ENCODE data around the gene MS4A4E. TPM values are rescaled to one million over a fixed set of nuclear protein-coding genes. Genes with fewer than 3 reads are reported as not detected.

Gene MS4A4E
- total RNA-seq, 4 donors from 2014 or later = 0.32 to 4.2 (median 0.88) TPM; not detected in 1

- TF ChIP-seq CTCF (IDR thresholded peaks at IDR 0.05) (peak in 4 of 6 experiments; percentile 8 to 34 (median 30)), POLR2A (IDR thresholded peaks at IDR 0.05) (no peak)
- no peak overlapping the region for H3K4me3 ChIP-seq
- WGBS, 2 donors = 36 to 37% methylated on average over 6 of the region's 6 CpGs
- no peak for DNase-seq
- intact Hi-C loops (cut with DNase I) = no loop called here
- no peaks in the 10 kb centered on the region for H3K4me1 ChIP-seq
- H3K36me3 ChIP-seq = no peaks in the 10 kb centered on the region
- peak overlapping the region in 2 of 4 donors; percentile 29 to 54 for H3K27ac ChIP-seq
- H3K27me3 ChIP-seq = no peaks in the 10 kb centered on the region
- peaks cover 0 to 11% (median 0%) of the 10 kb centered on the region in 3 donors for H3K9me3 ChIP-seq
Observed at GRCh38 chr11:60251485-60252212, 8.7 kb upstream of the MS4A4E start.

- no peaks in the 10 kb centered on the region for H3K9me3 ChIP-seq
- no peaks in the 10 kb centered on the region for H3K4me1 ChIP-seq
- H3K27ac ChIP-seq = no peak overlapping the region
- TF ChIP-seq CTCF (IDR thresholded peaks at IDR 0.05) (no peak), POLR2A (IDR thresholded peaks at IDR 0.05) (no peak)
- WGBS, 2 donors = 80 to 88% methylated on average over 3 of the region's 3 CpGs
- no peak for DNase-seq
- intact Hi-C loops (cut with DNase I) = no loop called here
- no peaks in the 10 kb centered on the region for H3K36me3 ChIP-seq
- peak overlapping the region in 2 of 4 donors; percentile 4 to 18 for H3K4me3 ChIP-seq
- H3K27me3 ChIP-seq = no peaks in the 10 kb centered on the region
Observed at GRCh38 chr11:60241786-60242185, 1.2 kb downstream of the MS4A4E start.

- intact Hi-C loops (cut with DNase I) = no loop called here
- no peak overlapping the region for H3K4me3 ChIP-seq
- DNase-seq = no peak
- no peaks in the 10 kb centered on the region for H3K9me3 ChIP-seq
- no peaks in the 10 kb centered on the region for H3K36me3 ChIP-seq
- H3K4me1 ChIP-seq = no peaks in the 10 kb centered on the region
- 69 to 75% methylated on average over 5 of the region's 5 CpGs for WGBS, 2 donors
- no peaks in the 10 kb centered on the region for H3K27me3 ChIP-seq
- H3K27ac ChIP-seq = no peak overlapping the region
- TF ChIP-seq POLR2A (IDR thresholded peaks at IDR 0.05) (no peak), CTCF (IDR thresholded peaks at IDR 0.05) (no peak)
Observed at GRCh38 chr11:60240662-60241061, 2.3 kb downstream of the MS4A4E start.

GRCh38 chr11:60235321-60235720 is 7.6 kb downstream of the MS4A4E start:
- H3K4me1 ChIP-seq = no peaks in the 10 kb centered on the region
- no peak overlapping the region for H3K4me3 ChIP-seq
- TF ChIP-seq CTCF (IDR thresholded peaks at IDR 0.05) (no peak), POLR2A (IDR thresholded peaks at IDR 0.05) (no peak)
- H3K27me3 ChIP-seq = no peaks in the 10 kb centered on the region
- 66 to 82% methylated on average over 3 of the region's 3 CpGs for WGBS, 2 donors
- intact Hi-C loops (cut with DNase I) = no loop called here
- no peaks in the 10 kb centered on the region for H3K36me3 ChIP-seq
- no peak overlapping the region for H3K27ac ChIP-seq
- no peaks in the 10 kb centered on the region for H3K9me3 ChIP-seq
- DNase-seq = no peak

- Histone ChIP-seq H3K4me3 (no peak overlapping the region), H3K27ac (no peak overlapping the region), H3K9me3 (no peaks in the 10 kb centered on the region), H3K36me3 (no peaks in the 10 kb centered on the region), H3K4me1 (no peaks in the 10 kb centered on the region), H3K27me3 (no peaks in the 10 kb centered on the region)
- TF ChIP-seq POLR2A (IDR thresholded peaks at IDR 0.05) = no peak
- no peak for TF ChIP-seq CTCF (IDR thresholded peaks at IDR 0.05)
- no peak for DNase-seq
- 41 to 52% methylated on average over 1 of the region's 1 CpG for WGBS, 2 donors
- intact Hi-C loops (cut with DNase I) = no loop called here
Observed at GRCh38 chr11:60230681-60231080, 12.3 kb downstream of the MS4A4E start.
